NT2/D1 (cell line): ENCODE measurements around the gene CFAP58.

Experiments
- DNase-seq: peaks from one replicate; pipeline ENCODE4 v3.0.0-alpha.2; 2011; ENCODE audit warnings: low read depth, low spot score
- H3K27me3 ChIP-seq: 2 replicates; pipeline ENCODE4 v1.6.0; 2011; ENCODE audit warnings: mild to moderate bottlenecking; ENCODE audit not compliant: insufficient read length, insufficient read depth
- H3K36me3 ChIP-seq: 2 replicates; pipeline ENCODE4 v1.6.1; 2011; ENCODE audit warnings: mild to moderate bottlenecking, low read length, mixed read lengths; ENCODE audit not compliant: insufficient read depth, insufficient read length
- H3K4me1 ChIP-seq: 2 replicates; pipeline ENCODE4 v1.5.1; 2011; ENCODE audit not compliant: insufficient read depth, insufficient read length
- H3K4me3 ChIP-seq: 2 replicates; pipeline ENCODE4 v1.5.1; 2011; ENCODE audit warnings: low read depth; ENCODE audit not compliant: insufficient read length
- H3K9ac ChIP-seq: 2 replicates; pipeline ENCODE4 v1.6.0; 2011; ENCODE audit warnings: low read depth; ENCODE audit not compliant: insufficient read length
- H3K9me3 ChIP-seq: 2 replicates; pipeline ENCODE4 v1.5.1; 2011; ENCODE audit warnings: mild to moderate bottlenecking, low read length; ENCODE audit not compliant: insufficient read depth
- SUZ12 ChIP-seq: IDR thresholded peaks from 2 replicates; pipeline ENCODE4 v1.6.1; 2011; ENCODE audit not compliant: insufficient read length, insufficient read depth; ENCODE audit errors: extremely low read depth
- YY1 ChIP-seq: IDR thresholded peaks from 2 replicates; pipeline ENCODE4 v1.6.1; 2011; ENCODE audit not compliant: insufficient read length, insufficient read depth
- ZNF274 ChIP-seq: IDR thresholded peaks from 2 replicates; pipeline ENCODE4 v1.6.1; 2011; ENCODE audit warnings: mild to moderate bottlenecking, low read depth, low read length

The CFAP58 gene

DNA sequence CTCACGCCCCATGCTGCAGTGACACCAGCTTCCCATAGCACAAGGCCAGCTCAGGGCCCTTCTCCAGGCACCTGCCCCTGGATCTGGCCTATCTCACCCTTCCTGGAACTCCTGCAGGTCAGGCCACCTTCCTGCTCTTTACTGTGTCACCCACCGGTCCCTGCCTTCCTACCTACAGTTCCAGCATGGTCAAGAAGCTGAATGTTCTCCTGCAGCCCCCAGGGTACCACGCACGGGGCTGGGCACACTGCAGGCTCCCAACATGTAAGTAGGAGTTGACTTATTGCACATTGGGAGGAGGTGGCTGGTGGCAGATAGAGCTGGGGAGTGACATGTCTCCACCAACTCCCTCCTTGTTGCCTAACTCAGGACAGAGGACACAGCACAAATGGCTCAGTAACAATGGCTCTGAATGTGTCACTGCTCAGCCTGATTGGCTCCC is 29.9 kb upstream of the CFAP58 start:
- DNase-seq, result no peak
- Histone ChIP-seq H3K4me3 (no peak overlapping the region), H3K4me1 (peaks cover 28% of the 10 kb centered on the region), H3K9ac (no peak overlapping the region), H3K36me3 (peaks cover 30% of the 10 kb centered on the region), H3K27me3 (no peaks in the 10 kb centered on the region), H3K9me3 (no peaks in the 10 kb centered on the region)
- TF ChIP-seq YY1, result no peak
- no peak for TF ChIP-seq SUZ12
- TF ChIP-seq ZNF274, result no peak

- H3K4me1 ChIP-seq, result peaks cover 27% of the 10 kb centered on the region
- DNase-seq, result no peak
- H3K9me3 ChIP-seq, result no peaks in the 10 kb centered on the region
- H3K4me3 ChIP-seq, result no peak overlapping the region
- no peak overlapping the region for H3K9ac ChIP-seq
- H3K36me3 ChIP-seq, result peaks cover 30% of the 10 kb centered on the region
- TF ChIP-seq YY1 (no peak), SUZ12 (no peak), ZNF274 (no peak)
- no peaks in the 10 kb centered on the region for H3K27me3 ChIP-seq
These were observed 29.4 kb upstream of the CFAP58 start for GRCh38 chr10:104324221-104324686.

DNA sequence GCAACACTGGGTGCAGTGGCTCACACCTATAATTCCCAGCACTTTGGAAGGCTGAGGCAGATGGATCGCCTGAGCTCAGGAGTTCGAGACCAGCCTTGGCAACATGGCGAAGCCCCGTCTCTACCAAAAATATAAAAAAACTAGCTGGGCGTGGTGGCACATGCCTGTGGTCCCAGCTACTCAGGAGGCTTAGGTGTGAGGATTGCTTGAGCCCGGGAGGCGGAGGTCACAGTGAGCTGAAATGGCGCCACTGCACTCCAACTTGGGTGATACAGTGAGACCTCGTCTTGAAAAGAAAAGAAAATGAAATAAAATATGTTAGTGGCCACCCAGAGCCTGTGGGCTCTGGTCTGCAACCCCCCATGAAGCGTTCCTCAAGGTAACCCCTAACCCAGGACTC is 28.7 kb upstream of the CFAP58 start:
- H3K4me1 ChIP-seq, result peaks cover 32% of the 10 kb centered on the region
- H3K9me3 ChIP-seq, result no peaks in the 10 kb centered on the region
- no peaks in the 10 kb centered on the region for H3K27me3 ChIP-seq
- no peak overlapping the region for H3K4me3 ChIP-seq
- DNase-seq, result no peak
- H3K36me3 ChIP-seq, result peaks cover 30% of the 10 kb centered on the region
- TF ChIP-seq ZNF274 (no peak), YY1 (no peak), SUZ12 (no peak)
- H3K9ac ChIP-seq, result no peak overlapping the region

DNA sequence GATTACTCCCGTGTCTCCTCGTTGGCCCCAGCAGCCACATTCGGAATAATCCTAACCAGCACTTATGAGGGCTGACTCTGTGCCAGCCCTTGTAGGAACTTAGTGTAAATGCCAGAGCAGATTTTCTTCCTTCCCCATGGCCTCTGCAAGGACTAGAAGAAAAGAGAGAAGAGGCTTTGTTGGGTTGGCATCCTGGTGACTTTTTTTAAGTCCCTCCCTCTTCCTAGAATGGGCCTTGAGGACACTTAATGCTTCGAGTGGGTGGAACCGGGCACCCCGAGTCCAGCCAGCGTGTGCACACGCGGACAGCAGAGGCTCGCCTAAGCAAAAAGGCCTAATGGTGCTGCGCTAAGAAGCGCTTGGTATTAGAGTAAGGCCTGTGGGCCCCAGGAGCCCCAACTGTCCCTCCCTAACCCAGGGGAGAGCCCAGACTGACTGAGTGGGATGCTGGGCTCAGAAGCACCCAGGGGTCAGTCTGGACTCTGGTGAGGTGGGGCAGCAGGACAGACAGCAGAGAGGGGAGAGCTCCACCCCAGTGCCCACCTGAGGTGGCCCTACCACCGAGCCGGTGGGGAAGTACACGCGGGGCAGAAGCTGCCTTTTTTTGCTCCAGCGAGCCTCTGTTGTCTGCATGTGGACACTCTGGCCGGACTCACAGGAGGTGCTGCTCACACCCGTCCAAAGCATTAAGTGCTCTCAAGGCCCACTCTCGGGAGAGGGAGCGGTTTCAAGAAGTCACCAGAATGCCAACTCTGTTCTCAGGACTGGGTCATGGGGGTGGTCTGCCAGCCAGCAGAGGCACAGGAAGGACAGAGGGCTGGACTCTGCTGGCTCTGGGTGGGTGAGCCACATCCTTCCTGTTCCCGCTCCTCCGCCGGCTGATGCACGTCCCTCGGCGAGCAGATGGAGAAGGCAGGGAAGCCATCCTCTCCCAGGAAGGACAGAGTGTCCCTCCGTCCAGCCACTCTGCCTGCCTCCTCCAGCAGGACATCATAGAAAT is 27.9 kb upstream of the CFAP58 start:
- Histone ChIP-seq H3K9ac (no peak overlapping the region), H3K4me1 (peaks cover 34% of the 10 kb centered on the region), H3K36me3 (peaks cover 30% of the 10 kb centered on the region), H3K4me3 (no peak overlapping the region), H3K9me3 (no peaks in the 10 kb centered on the region), H3K27me3 (no peaks in the 10 kb centered on the region)
- TF ChIP-seq YY1 (no peak), SUZ12 (no peak), ZNF274 (no peak)
- DNase-seq, result no peak

DNA sequence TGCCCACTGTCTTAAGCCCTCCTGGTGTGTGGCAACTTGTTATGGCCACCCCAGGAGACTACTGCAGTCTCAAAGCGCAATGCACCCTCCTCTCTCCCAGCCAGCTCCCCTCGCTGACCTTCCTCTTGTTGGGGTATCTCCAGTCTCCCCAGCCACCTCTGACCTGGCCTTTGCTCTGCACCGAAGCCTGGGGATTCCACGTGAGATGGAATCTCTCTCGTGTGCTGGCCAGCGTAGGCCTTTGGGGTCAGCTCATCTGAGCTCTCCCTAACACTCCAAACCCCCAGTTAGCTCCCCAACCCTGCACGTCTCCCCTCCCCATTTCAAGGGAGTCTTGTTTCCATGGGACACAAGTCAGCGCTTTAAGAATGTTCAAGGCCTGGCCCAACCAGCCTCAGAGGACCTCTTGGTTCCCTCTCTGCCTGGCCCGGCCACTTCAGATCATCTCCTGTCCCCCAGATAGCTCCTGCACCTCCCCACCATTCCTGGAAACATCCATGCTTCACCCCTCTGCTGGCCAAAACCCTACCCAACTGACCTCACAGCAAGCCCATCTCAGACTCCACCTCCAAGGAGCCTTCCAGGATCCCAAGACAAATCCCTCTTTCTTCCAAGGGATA is 26.5 kb upstream of the CFAP58 start:
- DNase-seq, result no peak
- no peaks in the 10 kb centered on the region for H3K27me3 ChIP-seq
- H3K36me3 ChIP-seq, result peaks cover 25% of the 10 kb centered on the region
- no peak overlapping the region for H3K4me3 ChIP-seq
- H3K9ac ChIP-seq, result no peak overlapping the region
- H3K9me3 ChIP-seq, result no peaks in the 10 kb centered on the region
- TF ChIP-seq ZNF274, result no peak
- H3K4me1 ChIP-seq, result peaks cover 37% of the 10 kb centered on the region

DNA sequence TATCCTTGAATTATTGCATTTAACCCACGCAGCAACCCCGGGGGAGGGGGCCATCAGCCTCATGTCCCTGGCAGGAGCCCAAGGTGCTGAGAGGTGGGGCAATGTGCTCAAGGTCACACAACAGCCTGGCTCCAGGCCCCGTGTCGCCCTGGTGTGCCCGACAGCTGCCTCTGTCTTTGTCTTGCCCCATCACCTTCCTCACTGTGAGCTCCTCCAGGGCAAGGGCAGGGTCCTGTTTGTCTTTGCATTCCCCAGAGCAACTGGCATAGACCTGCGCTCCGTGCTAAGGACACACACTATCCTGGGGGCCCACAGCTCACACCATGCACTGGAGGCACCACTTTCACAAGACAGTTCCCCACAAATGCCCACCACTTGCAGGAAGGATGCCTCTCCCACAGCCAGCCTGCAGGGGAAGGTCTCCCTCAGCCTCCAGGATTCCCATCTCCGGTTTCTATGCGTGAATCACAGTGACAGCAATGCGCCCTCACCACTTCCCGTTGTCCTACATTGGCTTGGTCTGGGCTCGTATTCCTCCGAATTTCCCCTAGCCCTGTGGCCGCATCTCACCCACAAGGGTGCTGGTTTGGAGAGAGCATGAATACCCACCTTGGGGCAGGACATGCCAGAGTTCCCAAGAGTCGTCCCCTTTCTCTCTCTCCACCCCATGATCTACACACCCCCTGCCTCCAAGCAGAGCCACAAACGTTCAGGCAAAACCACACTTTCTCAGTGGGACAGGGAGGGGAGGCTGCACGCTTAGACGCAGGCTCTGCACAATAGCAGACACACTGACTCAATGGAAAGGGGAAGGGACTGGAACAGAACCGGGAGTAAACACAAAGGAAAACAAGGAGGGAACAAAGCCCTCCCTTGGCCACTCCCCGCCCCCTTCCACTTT is 25.6 kb upstream of the CFAP58 start:
- H3K36me3 ChIP-seq, result peaks cover 24% of the 10 kb centered on the region
- H3K9ac ChIP-seq, result peak overlapping the region; percentile 65
- no peak for TF ChIP-seq SUZ12
- TF ChIP-seq ZNF274, result no peak
- TF ChIP-seq YY1, result no peak
- no peaks in the 10 kb centered on the region for H3K9me3 ChIP-seq
- DNase-seq, result no peak
- no peaks in the 10 kb centered on the region for H3K27me3 ChIP-seq
- peak overlapping the region; percentile 29 for H3K4me3 ChIP-seq
- H3K4me1 ChIP-seq, result peaks cover 32% of the 10 kb centered on the region
